ENCODE measurements around the gene BICC1.

- TF ChIP-seq POLR2A (IDR thresholded peaks at IDR 0.05) = no peak
- no peak for TF ChIP-seq CTCF (IDR thresholded peaks at IDR 0.05)
- peak in 1 of 2 donors; percentile 29 for TF ChIP-seq EP300 (IDR thresholded peaks at IDR 0.05)
Observed at GRCh38 chr10:58782876-58783851, 270.5 kb downstream of the BICC1 start.
